Activated T-cell treated with anti-CD3 and anti-CD28 coated beads, Interleukin-2, amount 50 U/mL, for 24 hours (primary cell): ENCODE measurements around the gene FDX2.
A peak's percentile ranks its signal among the peaks of the same experiment; 100 is the strongest.

Experiments
- DNase-seq: peaks from one replicate; pipeline ENCODE4 v3.0.0-alpha.2; 2020
- H3K27ac Mint-ChIP-seq: 2 replicates; pipeline ENCODE4 v1.8.0; 2020; ENCODE audit warnings: mild to moderate bottlenecking, mixed read lengths
- H3K27me3 Mint-ChIP-seq: 2 replicates; pipeline ENCODE4 v1.8.0; 2020; ENCODE audit warnings: mixed read lengths
- H3K36me3 Mint-ChIP-seq: 2 replicates; pipeline ENCODE4 v1.8.0; 2020; ENCODE audit warnings: low read depth, mixed read lengths
- H3K4me1 Mint-ChIP-seq: 2 replicates; pipeline ENCODE4 v1.8.0; 2020; ENCODE audit warnings: low read depth, mixed read lengths
- H3K4me3 Mint-ChIP-seq: 2 replicates; pipeline ENCODE4 v1.8.0; 2020; ENCODE audit warnings: mild to moderate bottlenecking, moderate library complexity, mixed read lengths
- H3K9me3 Mint-ChIP-seq: 2 replicates; pipeline ENCODE4 v1.8.0; 2020; ENCODE audit warnings: mixed read lengths

Gene FDX2

DNA sequence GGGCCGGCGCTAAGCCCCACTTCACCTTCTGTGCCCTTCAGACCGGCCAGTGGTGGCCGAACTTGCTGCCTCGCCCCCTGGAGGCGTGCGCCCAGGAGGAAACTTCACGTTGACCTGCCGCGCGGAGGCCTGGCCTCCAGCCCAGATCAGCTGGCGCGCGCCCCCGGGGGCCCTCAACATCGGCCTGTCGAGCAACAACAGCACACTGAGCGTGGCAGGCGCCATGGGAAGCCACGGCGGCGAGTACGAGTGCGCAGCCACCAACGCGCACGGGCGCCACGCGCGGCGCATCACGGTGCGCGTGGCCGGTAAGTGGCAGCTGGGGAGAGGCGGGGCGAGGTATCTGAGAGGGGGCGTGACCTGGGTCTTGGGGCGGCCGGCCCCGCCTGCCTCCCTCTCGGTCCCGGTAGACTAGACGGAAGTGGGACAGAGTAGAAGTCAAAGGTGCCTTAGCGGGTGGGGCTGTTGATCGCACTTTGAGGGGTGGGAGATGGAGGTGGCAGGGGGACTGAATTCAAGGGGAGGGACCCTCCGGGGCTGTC is 20.4 kb downstream of the FDX2 start:
- Mint-ChIP-seq H3K27ac (peak overlapping the region; percentile 29), H3K27me3 (peaks cover 59% of the 10 kb centered on the region)

DNA sequence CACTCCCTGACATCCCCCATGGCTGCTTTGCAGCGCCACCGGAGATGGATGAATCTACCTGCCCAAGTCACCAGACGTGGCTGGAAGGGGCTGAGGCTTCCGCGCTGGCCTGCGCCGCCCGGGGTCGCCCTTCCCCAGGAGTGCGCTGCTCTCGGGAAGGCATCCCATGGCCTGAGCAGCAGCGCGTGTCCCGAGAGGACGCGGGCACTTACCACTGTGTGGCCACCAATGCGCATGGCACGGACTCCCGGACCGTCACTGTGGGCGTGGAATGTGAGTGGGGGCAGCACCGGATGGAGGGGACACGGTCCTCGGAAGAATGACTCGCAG is 21.5 kb downstream of the FDX2 start:
- peaks cover 55% of the 10 kb centered on the region for H3K4me1 Mint-ChIP-seq
- no peak for DNase-seq
- H3K27me3 Mint-ChIP-seq = peaks cover 68% of the 10 kb centered on the region
- no peak overlapping the region for H3K27ac Mint-ChIP-seq
- no peaks in the 10 kb centered on the region for H3K36me3 Mint-ChIP-seq
- no peak overlapping the region for H3K4me3 Mint-ChIP-seq
- no peaks in the 10 kb centered on the region for H3K9me3 Mint-ChIP-seq

More for the DNA sequence above, 20.4 kb downstream of the FDX2 start:
- H3K9me3 Mint-ChIP-seq = no peaks in the 10 kb centered on the region
- peak overlapping the region; percentile 63 for H3K4me3 Mint-ChIP-seq
- peaks cover 48% of the 10 kb centered on the region for H3K4me1 Mint-ChIP-seq
- H3K36me3 Mint-ChIP-seq = no peaks in the 10 kb centered on the region
- peak; percentile 66 for DNase-seq

DNA sequence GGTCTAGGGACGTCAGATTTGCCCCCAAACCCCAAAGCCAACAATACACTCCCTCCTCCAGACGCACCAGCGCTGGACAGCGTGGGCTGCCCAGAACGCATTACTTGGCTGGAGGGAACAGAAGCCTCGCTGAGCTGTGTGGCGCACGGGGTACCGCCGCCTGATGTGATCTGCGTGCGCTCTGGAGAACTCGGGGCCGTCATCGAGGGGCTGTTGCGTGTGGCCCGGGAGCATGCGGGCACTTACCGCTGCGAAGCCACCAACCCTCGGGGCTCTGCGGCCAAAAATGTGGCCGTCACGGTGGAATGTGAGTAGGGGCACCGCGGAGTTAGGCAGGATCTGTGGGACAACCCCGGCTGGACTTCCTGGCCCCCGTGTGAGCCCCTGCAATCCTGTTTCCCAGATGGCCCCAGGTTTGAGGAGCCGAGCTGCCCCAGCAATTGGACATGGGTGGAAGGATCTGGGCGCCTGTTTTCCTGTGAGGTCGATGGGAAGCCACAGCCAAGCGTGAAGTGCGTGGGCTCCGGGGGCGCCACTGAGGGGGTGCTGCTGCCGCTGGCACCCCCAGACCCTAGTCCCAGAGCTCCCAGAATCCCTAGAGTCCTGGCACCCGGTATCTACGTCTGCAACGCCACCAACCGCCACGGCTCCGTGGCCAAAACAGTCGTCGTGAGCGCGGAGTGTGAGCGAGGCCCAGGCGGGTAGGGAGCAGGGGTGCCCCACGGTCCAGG is 22.0 kb downstream of the FDX2 start:
- H3K4me3 Mint-ChIP-seq = no peak overlapping the region
- H3K4me1 Mint-ChIP-seq = peaks cover 61% of the 10 kb centered on the region
- DNase-seq = no peak
- H3K36me3 Mint-ChIP-seq = no peaks in the 10 kb centered on the region
- H3K9me3 Mint-ChIP-seq = no peaks in the 10 kb centered on the region
- H3K27me3 Mint-ChIP-seq = peaks cover 73% of the 10 kb centered on the region
- no peak overlapping the region for H3K27ac Mint-ChIP-seq

DNA sequence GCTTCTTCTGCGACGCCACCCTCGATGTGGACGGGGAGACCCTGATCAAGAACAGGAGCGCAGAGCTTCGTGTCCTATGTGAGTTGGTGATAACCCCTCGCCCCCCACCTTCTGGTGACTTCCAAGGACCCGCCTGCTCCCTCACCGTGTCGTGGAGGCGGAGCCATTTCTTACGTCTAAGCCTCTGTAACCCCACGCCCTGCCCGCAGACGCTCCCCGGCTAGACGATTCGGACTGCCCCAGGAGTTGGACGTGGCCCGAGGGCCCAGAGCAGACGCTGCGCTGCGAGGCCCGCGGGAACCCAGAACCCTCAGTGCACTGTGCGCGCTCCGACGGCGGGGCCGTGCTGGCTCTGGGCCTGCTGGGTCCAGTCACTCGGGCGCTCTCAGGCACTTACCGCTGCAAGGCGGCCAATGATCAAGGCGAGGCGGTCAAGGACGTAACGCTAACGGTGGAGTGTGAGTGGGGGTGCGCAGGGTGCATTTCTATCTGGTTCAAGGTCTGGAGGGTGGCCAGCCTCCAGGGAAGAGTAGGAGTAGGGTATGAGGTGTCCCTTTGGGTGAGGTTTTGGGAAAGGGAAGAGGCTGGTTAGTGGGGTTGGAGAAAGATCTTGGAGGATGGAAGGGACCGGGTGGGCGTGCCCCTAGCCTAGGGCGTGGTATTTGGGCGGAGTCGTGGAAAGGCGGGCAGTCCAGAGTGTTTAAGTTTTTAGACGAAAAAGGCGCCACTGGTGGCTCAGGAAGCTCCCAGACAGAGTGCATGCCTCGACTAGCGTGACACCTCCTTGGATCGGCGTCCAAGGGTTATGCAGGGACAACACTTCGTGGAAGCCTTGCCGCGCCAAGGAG is 22.8 kb downstream of the FDX2 start:
- Mint-ChIP-seq H3K4me3 (peak overlapping the region; percentile 70), H3K27me3 (peaks cover 80% of the 10 kb centered on the region), H3K36me3 (no peaks in the 10 kb centered on the region), H3K4me1 (peaks cover 66% of the 10 kb centered on the region), H3K9me3 (no peaks in the 10 kb centered on the region), H3K27ac (peak overlapping the region; percentile 80)
- DNase-seq = no peak

DNA sequence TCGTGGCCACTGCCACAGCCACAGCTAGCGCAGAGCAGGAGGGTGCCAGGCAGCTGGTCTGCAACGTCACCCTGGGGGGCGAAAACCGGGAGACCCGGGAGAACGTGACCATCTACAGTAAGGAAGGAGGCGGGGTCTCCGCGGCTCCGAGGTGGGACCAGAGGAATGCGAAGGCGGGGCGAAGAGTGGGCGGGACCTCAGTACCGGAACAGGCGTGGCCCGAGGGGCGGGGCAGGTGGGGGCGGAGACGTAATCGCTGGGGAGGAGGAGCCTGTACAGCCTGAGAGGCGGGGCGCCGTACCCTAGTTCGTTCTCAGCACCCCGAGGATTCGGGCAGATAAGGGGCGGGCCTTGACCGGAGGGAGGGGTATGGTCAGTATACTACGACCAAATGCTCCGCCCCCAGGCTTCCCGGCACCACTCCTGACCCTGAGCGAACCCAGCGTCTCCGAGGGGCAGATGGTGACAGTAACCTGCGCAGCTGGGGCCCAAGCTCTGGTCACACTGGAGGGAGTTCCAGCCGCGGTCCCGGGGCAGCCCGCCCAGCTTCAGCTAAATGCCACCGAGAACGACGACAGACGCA is 23.5 kb downstream of the FDX2 start:
- Mint-ChIP-seq H3K4me3 (peak overlapping the region; percentile 70), H3K27ac (peak overlapping the region; percentile 56), H3K9me3 (no peaks in the 10 kb centered on the region), H3K36me3 (no peaks in the 10 kb centered on the region), H3K27me3 (peaks cover 87% of the 10 kb centered on the region), H3K4me1 (peaks cover 74% of the 10 kb centered on the region)
- peak; percentile 83 for DNase-seq

DNA sequence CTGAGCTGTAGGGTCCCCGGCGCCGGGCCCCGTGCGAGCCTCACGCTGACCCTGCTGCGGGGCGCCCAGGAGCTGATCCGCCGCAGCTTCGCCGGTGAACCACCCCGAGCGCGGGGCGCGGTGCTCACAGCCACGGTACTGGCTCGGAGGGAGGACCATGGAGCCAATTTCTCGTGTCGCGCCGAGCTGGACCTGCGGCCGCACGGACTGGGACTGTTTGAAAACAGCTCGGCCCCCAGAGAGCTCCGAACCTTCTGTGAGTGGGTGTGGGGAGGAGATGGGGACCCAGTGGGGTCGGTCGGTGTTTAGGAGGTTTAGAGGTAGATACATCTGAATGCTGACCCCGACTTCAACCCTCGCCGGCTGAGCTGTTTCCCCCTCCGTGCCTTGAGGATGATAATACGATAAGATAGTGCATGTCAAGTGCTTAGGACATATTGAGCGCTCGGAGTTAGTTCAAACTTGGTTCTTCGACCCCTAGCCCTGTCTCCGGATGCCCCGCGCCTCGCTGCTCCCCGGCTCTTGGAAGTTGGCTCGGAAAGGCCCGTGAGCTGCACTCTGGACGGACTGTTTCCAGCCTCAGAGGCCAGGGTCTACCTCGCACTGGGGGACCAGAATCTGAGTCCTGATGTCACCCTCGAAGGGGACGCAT is 24.1 kb downstream of the FDX2 start:
- peak overlapping the region; percentile 56 for H3K27ac Mint-ChIP-seq
- H3K36me3 Mint-ChIP-seq = no peaks in the 10 kb centered on the region
- DNase-seq = no peak
- peak overlapping the region; percentile 70 for H3K4me3 Mint-ChIP-seq
- no peaks in the 10 kb centered on the region for H3K9me3 Mint-ChIP-seq
- H3K4me1 Mint-ChIP-seq = peaks cover 79% of the 10 kb centered on the region
- peaks cover 90% of the 10 kb centered on the region for H3K27me3 Mint-ChIP-seq

DNA sequence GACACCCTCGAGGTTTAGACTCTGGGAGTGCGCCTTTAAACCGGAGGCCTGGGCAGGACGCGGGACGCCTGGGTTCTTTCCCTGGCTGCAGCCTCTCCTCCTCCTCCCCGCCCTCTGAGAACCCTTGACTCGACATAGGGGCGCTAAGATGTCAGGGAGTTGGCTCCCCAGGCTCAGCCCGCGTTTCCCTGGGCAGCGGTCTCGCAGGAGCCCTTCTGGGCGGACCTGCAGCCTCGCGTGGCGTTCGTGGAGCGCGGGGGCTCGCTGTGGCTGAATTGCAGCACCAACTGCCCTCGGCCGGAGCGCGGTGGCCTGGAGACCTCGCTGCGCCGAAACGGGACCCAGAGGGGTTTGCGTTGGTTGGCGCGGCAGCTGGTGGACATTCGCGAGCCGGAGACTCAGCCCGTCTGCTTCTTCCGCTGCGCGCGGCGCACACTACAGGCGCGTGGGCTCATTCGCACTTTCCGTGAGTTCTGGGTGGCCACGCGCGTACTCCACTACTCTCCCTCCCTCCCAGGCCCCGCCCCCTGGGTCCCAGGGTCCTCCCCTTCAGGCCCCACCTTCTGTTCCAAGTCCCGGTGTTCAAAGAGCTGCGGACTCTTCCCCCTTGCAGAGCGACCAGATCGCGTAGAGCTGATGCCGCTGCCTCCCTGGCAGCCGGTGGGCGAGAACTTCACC is 24.8 kb downstream of the FDX2 start:
- H3K36me3 Mint-ChIP-seq = peaks cover 5% of the 10 kb centered on the region
- H3K4me3 Mint-ChIP-seq = peak overlapping the region; percentile 70
- peaks cover 85% of the 10 kb centered on the region for H3K4me1 Mint-ChIP-seq
- H3K27ac Mint-ChIP-seq = peak overlapping the region; percentile 71
- peaks cover 89% of the 10 kb centered on the region for H3K27me3 Mint-ChIP-seq
- DNase-seq = peak; percentile 70
- H3K9me3 Mint-ChIP-seq = no peaks in the 10 kb centered on the region

DNA sequence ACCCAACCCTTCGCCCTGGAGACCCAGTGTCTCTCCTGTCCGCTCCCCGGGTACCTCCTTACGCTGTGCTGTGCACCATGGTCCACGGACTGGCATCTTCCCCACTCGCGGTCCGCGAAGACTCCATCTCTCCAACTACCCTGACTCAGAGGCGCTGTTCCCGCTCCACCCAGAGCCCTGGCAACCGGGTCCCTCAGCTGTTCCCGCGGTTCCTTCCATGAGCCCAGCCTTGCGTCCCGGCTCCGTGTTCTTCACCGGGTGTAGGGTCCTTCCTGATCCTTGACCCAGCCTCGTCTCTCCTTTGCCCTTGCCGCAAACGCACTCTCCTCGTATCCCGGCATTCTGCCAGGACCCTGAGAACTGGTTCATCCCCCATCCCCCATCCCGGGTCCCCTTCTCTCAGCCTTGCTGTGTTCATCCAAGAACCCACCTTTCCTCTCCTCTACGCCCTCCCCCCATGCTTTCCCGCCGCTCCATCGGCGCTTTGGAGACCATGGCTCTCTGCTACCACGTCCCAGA is 25.4 kb downstream of the FDX2 start:
- no peaks in the 10 kb centered on the region for H3K9me3 Mint-ChIP-seq
- peak overlapping the region; percentile 70 for H3K4me3 Mint-ChIP-seq
- H3K36me3 Mint-ChIP-seq = peaks cover 11% of the 10 kb centered on the region
- H3K27me3 Mint-ChIP-seq = peaks cover 83% of the 10 kb centered on the region
- H3K4me1 Mint-ChIP-seq = peaks cover 83% of the 10 kb centered on the region
- peak; percentile 55 for DNase-seq
- H3K27ac Mint-ChIP-seq = peak overlapping the region; percentile 71

DNA sequence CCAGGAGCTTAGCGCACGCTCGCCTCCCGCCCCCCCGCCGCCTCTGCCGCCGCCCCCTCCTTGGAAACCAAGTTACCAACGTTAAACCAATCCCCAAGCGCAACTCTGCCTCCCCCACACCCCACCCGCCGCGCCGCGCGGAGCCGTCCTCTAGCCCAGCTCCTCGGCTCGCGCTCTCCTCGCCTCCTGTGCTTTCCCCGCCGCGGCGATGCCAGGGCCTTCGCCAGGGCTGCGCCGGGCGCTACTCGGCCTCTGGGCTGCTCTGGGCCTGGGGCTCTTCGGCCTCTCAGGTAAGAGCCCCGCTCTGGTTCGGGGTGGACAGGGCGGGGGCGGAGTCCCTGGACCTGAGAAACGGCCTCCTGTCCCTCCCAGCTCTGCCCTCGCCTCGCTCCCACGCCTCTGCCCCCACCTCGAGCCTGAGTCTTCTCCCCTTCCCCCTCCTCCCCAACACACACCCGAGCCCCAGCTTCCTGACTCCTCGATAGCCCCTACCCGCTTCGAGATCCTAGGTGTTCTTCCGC is 25.9 kb downstream of the FDX2 start, which contains the start of gene ICAM5:
TSS of gene ICAM5 (plus strand) at position 117 of the 521 bp plus-strand sequence. CDS start at position 209, 92 bp downstream.
- H3K27me3 Mint-ChIP-seq = peaks cover 78% of the 10 kb centered on the region
- H3K9me3 Mint-ChIP-seq = no peaks in the 10 kb centered on the region
- peaks cover 16% of the 10 kb centered on the region for H3K36me3 Mint-ChIP-seq
- H3K4me3 Mint-ChIP-seq = peak within 1 kb of the TSS; percentile 70
- peaks cover 83% of the 10 kb centered on the region for H3K4me1 Mint-ChIP-seq
- peak within 1 kb of the TSS; percentile 75 for H3K27ac Mint-ChIP-seq
- DNase-seq = no peak

DNA sequence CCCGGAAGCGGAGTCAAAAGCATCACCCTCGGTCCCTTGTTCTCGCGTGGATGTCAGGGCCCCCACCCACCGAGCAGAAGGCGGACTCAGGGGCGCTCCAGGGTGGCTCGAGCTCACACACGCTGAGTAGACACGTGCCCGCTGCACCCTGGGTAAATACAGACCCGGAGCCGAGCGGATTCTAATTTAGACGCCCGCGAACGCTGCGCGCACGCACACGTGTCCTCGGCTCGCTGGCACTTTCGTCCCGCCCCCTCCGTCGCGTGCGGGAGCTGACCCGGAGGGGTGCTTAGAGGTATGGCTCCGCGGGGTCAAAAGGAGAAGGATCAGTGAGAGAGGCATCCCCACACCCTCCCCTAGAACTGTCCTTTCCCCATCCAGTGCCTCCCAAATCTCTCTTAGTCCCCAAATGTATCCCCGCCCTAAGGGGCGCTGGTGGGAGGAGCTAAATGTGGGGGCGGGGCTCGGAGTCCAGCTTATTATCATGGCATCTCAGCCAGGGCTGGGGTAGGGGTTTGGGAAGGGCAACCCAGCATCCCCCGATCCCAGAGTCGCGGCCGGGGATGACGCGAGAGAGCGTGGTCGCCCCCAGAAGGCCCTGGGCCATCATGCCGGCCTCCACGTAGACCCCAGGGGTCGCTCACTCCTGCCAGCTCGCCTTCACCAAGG is 26.5 kb downstream of the FDX2 start:
- Mint-ChIP-seq H3K36me3 (peaks cover 22% of the 10 kb centered on the region), H3K4me1 (peaks cover 79% of the 10 kb centered on the region), H3K9me3 (no peaks in the 10 kb centered on the region), H3K4me3 (peak overlapping the region; percentile 70), H3K27ac (peak overlapping the region; percentile 75), H3K27me3 (peaks cover 72% of the 10 kb centered on the region)
- DNase-seq = peak; percentile 82

DNA sequence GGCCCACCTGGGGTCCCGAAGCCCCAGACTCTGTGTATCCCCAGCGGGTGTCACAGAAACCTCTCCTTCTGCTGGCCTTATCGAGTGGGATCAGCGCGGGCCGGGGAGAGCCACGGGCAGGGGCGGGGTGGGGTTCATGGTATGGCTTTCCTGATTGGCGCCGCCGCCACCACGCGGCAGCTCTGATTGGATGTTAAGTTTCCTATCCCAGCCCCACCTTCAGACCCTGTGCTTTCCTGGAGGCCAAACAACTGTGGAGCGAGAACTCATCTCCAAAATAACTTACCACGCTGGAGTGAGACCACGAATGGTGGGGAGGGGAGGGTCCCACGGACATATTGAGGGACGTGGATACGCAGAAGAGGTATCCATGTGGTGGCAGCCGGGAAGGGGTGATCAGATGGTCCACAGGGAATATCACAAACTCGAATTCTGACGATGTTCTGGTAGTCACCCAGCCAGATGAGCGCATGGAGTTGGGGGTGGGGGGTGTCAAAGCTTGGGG is 27.1 kb downstream of the FDX2 start:
- H3K27me3 Mint-ChIP-seq = peaks cover 66% of the 10 kb centered on the region
- H3K36me3 Mint-ChIP-seq = peaks cover 28% of the 10 kb centered on the region
- peak; percentile 65 for DNase-seq
- H3K4me3 Mint-ChIP-seq = peak overlapping the region; percentile 70
- H3K4me1 Mint-ChIP-seq = peaks cover 77% of the 10 kb centered on the region
- H3K9me3 Mint-ChIP-seq = no peaks in the 10 kb centered on the region
- H3K27ac Mint-ChIP-seq = peak overlapping the region; percentile 75

DNA sequence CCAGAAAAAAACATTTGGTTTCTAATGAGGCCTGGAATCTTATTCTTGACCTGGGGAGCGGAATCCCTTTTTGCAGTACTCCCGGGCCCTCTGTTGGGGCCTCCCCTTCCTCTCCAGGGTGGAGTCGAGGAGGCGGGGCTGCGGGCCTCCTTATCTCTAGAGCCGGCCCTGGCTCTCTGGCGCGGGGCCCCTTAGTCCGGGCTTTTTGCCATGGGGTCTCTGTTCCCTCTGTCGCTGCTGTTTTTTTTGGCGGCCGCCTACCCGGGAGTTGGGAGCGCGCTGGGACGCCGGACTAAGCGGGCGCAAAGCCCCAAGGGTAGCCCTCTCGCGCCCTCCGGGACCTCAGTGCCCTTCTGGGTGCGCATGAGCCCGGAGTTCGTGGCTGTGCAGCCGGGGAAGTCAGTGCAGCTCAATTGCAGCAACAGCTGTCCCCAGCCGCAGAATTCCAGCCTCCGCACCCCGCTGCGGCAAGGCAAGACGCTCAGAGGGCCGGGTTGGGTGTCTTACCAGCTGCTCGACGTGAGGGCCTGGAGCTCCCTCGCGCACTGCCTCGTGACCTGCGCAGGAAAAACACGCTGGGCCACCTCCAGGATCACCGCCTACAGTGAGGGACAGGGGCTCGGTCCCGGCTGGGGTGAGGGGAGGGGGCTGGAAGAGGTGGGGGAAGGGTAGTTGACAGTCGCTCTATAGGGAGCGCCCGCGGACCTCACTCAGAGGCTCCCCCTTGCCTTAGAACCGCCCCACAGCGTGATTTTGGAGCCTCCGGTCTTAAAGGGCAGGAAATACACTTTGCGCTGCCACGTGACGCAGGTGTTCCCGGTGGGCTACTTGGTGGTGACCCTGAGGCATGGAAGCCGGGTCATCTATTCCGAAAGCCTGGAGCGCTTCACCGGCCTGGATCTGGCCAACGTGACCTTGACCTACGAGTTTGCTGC is 28.7 kb downstream of the FDX2 start, which contains the start of gene ICAM4:
TSS of gene ICAM4 (plus strand) at position 153 of the 935 bp plus-strand sequence. CDS start at position 211, 58 bp downstream.
- Mint-ChIP-seq H3K27ac (peak within 1 kb of the TSS; percentile 18), H3K4me3 (no peak within 1 kb of the TSS), H3K4me1 (peaks cover 62% of the 10 kb centered on the region), H3K36me3 (peaks cover 37% of the 10 kb centered on the region), H3K27me3 (peaks cover 50% of the 10 kb centered on the region), H3K9me3 (no peaks in the 10 kb centered on the region)
- DNase-seq = peak; percentile 61
